GM21390 (cell line): ENCODE data around the gene SLC39A5.
A peak's percentile ranks its signal among the peaks of the same experiment; 100 is the strongest.

Source experiments
- ATAC-seq: cut with Tn5 transposase; IDR thresholded peaks from one replicate; pipeline ENCODE4 v1.9.1; 2021; ENCODE audit not compliant: unreplicated experiment

The SLC39A5 gene

GRCh38 chr12:56213878-56214277 lies 16.0 kb upstream of the SLC39A5 start:
- ATAC-seq = no peak

- ATAC-seq = no peak
Measured at GRCh38 chr12:56216461-56216860, 13.4 kb upstream of the SLC39A5 start.

DNA sequence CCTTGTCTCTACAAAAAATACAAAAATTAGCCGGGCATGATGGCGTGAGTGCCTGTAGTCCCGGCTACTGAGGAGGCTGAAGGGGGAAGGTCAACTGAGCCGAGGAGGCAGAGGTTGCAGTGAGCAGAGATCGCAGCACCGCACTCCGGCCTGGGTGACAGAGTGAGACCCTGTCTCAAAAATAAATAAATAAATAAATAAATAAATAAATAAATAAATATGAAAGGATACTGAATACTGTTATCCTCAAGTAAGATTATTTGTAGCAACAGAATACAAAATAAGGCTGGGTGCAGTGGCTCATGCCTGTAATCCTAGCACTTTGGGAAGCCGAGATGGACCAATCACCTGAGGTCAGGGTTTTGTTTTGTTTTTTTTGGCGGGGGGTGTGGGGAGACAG lies 10.0 kb upstream of the SLC39A5 start:
- no peak for ATAC-seq

GRCh38 chr12:56220611-56221231 lies 9.1 kb upstream of the SLC39A5 start:
- no peak for ATAC-seq

GRCh38 chr12:56221232-56221756 lies 8.6 kb upstream of the SLC39A5 start:
- ATAC-seq = peak; percentile 3

- ATAC-seq = peak; percentile 80
Measured at GRCh38 chr12:56221757-56222530, 7.9 kb upstream of the SLC39A5 start, which contains the start of gene RNF41. RNF41 (minus strand) TSS chr12:56221922; CDS start chr12:56214047, 7,875 bp downstream.

GRCh38 chr12:56222531-56222895 lies 7.3 kb upstream of the SLC39A5 start:
- ATAC-seq = no peak

DNA sequence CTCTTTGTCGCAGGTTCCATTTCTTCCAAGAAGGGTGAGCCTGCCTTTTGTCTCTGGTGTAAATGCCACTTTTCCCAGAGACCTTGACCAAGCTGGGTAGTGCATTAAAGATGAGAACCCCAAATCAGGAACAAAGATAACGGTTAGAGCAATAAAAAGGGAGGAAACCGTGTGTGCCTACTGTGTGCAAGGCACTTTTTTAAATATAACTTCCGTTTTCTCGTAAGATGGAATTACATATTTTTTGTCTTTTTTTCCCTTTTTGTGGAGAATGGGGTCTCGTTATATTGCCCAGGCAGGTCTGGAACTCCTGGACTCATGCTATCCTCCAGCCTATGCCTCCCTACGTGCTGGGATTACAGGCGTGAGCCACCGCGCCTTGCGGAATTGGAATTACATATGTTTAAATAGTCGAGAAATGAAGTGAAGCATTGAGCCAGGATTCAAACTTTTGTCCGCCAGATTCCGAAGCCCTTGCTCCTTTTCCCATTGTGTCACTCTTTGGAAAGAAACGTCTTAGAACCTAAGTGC lies 6.2 kb upstream of the SLC39A5 start:
- no peak for ATAC-seq

GRCh38 chr12:56224102-56224701 lies 5.6 kb upstream of the SLC39A5 start, which contains the start of gene NABP2:
NABP2 (plus strand) TSS chr12:56224342; CDS start chr12:56224857, 515 bp downstream.
- peak; percentile 65 for ATAC-seq

GRCh38 chr12:56224954-56225353 lies 4.9 kb upstream of the SLC39A5 start:
- no peak for ATAC-seq

DNA sequence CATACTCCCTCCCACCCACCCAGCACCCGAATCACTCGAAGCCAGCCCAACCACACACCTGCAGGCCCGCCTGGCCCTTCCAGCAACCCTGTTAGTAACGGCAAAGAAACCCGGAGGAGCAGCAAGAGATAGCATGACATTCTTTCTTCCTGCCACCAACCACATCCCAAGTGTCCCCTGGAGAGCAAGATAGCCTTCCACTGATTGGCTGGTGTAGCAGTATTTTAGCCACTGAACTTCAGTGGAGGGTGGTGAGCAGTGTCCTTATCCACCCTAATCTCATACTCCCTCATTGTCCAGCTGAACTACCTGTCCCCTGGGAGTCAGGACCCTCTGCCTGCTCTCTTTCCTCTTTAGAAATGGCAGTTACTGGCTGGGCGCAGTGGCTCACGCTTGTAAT lies 769 bp upstream of the SLC39A5 start:
- no peak for ATAC-seq

- no peak for ATAC-seq
Measured at GRCh38 chr12:56230432-56231183, 757 bp downstream of the SLC39A5 start.

- ATAC-seq = no peak
Measured at GRCh38 chr12:56231184-56231582, 1.3 kb downstream of the SLC39A5 start.

DNA sequence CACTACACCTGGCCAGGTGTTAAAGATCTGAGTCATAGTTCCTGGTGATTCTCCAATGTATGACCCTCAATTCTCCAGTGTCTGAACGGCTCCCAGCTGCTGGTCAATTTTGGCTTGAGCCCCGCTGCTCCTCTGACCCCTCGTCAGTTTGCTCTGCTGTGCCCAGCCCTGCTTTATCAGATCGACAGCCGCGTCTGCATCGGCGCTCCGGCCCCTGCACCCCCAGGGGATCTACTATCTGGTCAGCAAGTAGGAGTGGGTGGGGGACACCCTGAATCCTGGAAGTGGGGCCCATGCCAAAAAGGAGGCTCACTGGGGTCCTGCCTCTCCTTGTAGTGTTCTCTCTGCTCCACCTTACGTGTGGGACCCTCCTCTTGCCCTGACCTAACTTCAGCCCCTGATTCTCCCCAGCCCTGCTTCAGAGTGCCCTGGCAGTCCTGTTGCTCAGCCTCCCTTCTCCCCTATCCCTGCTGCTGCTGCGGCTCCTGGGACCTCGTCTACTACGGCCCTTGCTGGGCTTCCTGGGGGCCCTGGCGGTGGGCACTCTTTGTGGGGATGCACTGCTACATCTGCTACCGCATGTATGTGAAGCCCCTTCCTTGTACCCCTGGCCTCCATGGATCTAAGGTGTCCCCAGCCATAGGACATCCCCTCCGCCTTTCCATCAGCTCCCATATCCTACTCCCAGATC lies 5.0 kb downstream of the SLC39A5 start:
- ATAC-seq = no peak

DNA sequence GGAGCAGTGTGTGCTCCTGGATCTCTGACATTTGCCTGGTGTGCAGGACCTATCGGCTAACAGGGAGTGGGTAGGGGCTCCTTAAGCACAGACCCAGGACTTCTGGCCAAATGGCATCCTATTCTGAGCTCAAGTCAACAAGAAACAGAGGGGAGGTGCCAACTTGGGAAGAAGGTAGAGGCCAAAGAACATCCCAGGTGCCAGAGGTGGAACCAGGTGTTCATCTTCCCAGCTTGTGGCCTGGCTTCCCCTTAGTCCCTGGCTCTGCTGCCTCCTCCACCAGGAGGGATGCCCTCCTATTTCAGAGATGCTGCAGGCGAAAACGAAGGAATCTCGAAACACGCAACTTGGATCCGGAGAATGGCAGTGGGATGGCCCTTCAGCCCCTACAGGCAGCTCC lies 6.2 kb downstream of the SLC39A5 start:
- no peak for ATAC-seq

DNA sequence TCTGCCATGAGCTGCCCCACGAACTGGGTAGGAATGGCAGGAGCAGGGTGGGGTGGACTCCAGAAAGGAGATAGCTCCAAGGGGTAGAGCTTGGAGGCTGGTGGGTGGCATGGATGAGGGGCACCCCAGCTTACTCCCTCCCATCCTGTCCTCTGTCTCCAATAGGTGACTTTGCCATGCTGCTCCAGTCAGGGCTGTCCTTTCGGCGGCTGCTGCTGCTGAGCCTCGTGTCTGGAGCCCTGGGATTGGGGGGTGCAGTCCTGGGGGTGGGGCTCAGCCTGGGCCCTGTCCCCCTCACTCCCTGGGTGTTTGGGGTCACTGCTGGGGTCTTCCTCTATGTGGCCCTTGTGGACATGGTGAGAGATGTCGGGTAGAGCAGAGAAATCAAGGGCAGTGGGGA lies 7.1 kb downstream of the SLC39A5 start:
- ATAC-seq = no peak

GRCh38 chr12:56237552-56237951 lies 7.7 kb downstream of the SLC39A5 start:
- no peak for ATAC-seq

- no peak for ATAC-seq
Measured at GRCh38 chr12:56241424-56242303, 11.8 kb downstream of the SLC39A5 start.

DNA sequence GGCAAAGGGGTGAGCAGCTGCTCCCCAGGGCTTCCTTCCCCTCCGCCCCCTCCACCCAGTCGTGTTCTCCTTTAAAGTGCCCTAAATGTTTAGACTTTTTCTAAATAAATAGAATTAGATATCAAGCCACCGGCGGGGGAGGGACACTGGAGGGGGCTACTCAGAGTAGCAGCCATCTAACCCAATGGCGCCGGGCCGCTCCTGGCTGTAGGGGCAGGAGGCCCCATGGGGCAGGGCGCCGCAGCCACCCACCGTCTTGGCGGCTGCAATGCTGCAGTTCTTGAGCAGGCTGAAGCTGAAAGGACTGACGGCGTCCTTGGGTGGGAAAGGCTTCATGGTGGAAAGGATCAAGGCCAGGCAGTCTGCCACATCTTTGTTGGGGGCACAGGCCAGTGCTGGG lies 13.1 kb downstream of the SLC39A5 start:
- no peak for ATAC-seq
